Left ventricle myocardium inferior (tissue), 1 donor: ENCODE data around the gene CNOT6. TPM values are rescaled to one million over a fixed set of nuclear protein-coding genes. Genes with fewer than 3 reads are reported as not detected.

Experiments used
- DNase-seq: peaks from one replicate; pipeline ENCODE4 v3.0.0-alpha.2; 2020
- H3K27ac ChIP-seq: fragments of 200-600 bp; replicated peaks from 2 replicates; pipeline ENCODE4 v1.8.0; 2021
- H3K27me3 ChIP-seq: fragments of 200-600 bp; 2 replicates; pipeline ENCODE4 v1.8.0; 2021; ENCODE audit warnings: low read depth
- H3K36me3 ChIP-seq: fragments of 200-600 bp; 2 replicates; pipeline ENCODE4 v1.8.0; 2021
- H3K4me1 ChIP-seq: fragments of 200-600 bp; 2 replicates; pipeline ENCODE4 v1.8.0; 2021
- H3K4me3 ChIP-seq: fragments of 200-600 bp; 2 replicates; pipeline ENCODE4 v1.8.0; 2021; ENCODE audit warnings: mild to moderate bottlenecking, moderate library complexity
- H3K9me3 ChIP-seq: fragments of 200-600 bp; replicated peaks from 2 replicates; pipeline ENCODE4 v1.8.0; 2021
- intact Hi-C: fragments of 100-400 bp; cut with micrococcal nuclease; formaldehyde crosslinking; loops from one replicate; pipeline ENCODE4 v1.11.0; 2022
- total RNA-seq: library from RNA; stranded (reverse); fragmentation: NEBNext Ultra II Directional; extraction: Animal tissue kit (Norgen Biotek cat#: 25700); gene quantifications from one replicate; pipeline ENCODE4 v1.2.1, GENCODE V29; 2021
- TF ChIP-seq, protein P1 (sequence below): fragments of 200-600 bp; IDR thresholded peaks from 2 replicates; pipeline ENCODE4 v1.8.0; 2021; ENCODE audit warnings: antibody characterized with exemption, mild to moderate bottlenecking, borderline replicate concordance
- donor health status: DM: no; HTN: yes; CAD: no; lungs with severe emphysema.

The CNOT6 gene
- total RNA-seq, 1 donor from 2014 or later, result 15.9 TPM

- Histone ChIP-seq H3K9me3 (no peaks in the 10 kb centered on the region), H3K36me3 (no peaks in the 10 kb centered on the region), H3K4me3 (no peak overlapping the region), H3K4me1 (no peaks in the 10 kb centered on the region), H3K27me3 (peaks cover 11% of the 10 kb centered on the region), H3K27ac (no peak overlapping the region)
- intact Hi-C loops, result no loop called here
- no peak for DNase-seq
- TF ChIP-seq, protein P1, sequence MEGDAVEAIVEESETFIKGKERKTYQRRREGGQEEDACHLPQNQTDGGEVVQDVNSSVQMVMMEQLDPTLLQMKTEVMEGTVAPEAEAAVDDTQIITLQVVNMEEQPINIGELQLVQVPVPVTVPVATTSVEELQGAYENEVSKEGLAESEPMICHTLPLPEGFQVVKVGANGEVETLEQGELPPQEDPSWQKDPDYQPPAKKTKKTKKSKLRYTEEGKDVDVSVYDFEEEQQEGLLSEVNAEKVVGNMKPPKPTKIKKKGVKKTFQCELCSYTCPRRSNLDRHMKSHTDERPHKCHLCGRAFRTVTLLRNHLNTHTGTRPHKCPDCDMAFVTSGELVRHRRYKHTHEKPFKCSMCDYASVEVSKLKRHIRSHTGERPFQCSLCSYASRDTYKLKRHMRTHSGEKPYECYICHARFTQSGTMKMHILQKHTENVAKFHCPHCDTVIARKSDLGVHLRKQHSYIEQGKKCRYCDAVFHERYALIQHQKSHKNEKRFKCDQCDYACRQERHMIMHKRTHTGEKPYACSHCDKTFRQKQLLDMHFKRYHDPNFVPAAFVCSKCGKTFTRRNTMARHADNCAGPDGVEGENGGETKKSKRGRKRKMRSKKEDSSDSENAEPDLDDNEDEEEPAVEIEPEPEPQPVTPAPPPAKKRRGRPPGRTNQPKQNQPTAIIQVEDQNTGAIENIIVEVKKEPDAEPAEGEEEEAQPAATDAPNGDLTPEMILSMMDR, result no peak
Observed at GRCh38 chr5:180601591-180602480, 107.7 kb downstream of the CNOT6 start.

- no peaks in the 10 kb centered on the region for H3K9me3 ChIP-seq
- intact Hi-C loops, result no loop called here
- TF ChIP-seq, protein P1, result no peak
- H3K27me3 ChIP-seq, result peaks cover 11% of the 10 kb centered on the region
- H3K27ac ChIP-seq, result no peak overlapping the region
- H3K36me3 ChIP-seq, result no peaks in the 10 kb centered on the region
- H3K4me3 ChIP-seq, result no peak overlapping the region
- no peaks in the 10 kb centered on the region for H3K4me1 ChIP-seq
- no peak for DNase-seq
Observed at GRCh38 chr5:180602481-180603075, 108.4 kb downstream of the CNOT6 start.

- no peaks in the 10 kb centered on the region for H3K9me3 ChIP-seq
- no peak for DNase-seq
- intact Hi-C loops, result no loop called here
- peaks cover 9% of the 10 kb centered on the region for H3K27me3 ChIP-seq
- H3K27ac ChIP-seq, result no peak overlapping the region
- no peaks in the 10 kb centered on the region for H3K4me1 ChIP-seq
- TF ChIP-seq, protein P1, result no peak
- H3K36me3 ChIP-seq, result no peaks in the 10 kb centered on the region
- H3K4me3 ChIP-seq, result no peak overlapping the region
Observed at GRCh38 chr5:180603076-180603594, 109.0 kb downstream of the CNOT6 start.

GRCh38 chr5:180604271-180604670 is 110.1 kb downstream of the CNOT6 start:
- Histone ChIP-seq H3K4me1 (no peaks in the 10 kb centered on the region), H3K9me3 (no peaks in the 10 kb centered on the region), H3K4me3 (no peak overlapping the region), H3K27ac (no peak overlapping the region), H3K36me3 (no peaks in the 10 kb centered on the region), H3K27me3 (peaks cover 12% of the 10 kb centered on the region)
- TF ChIP-seq, protein P1, result no peak
- no peak for DNase-seq
- intact Hi-C loops, result no loop called here

GRCh38 chr5:180605554-180606214 is 111.5 kb downstream of the CNOT6 start:
- TF ChIP-seq, protein P1, result peak; percentile 74
- Histone ChIP-seq H3K27ac (no peak overlapping the region), H3K27me3 (peaks cover 21% of the 10 kb centered on the region), H3K4me3 (no peak overlapping the region), H3K4me1 (no peaks in the 10 kb centered on the region), H3K36me3 (no peaks in the 10 kb centered on the region), H3K9me3 (no peaks in the 10 kb centered on the region)
- intact Hi-C loops, result no loop called here
- no peak for DNase-seq
